GM10266 (cell line): ENCODE data around the gene DAW1.
"Not testable (repeated sequence)": the region's sequence is repeated elsewhere in the genome, so short reads cannot be mapped to it uniquely, and the experiment has no call there.

Experiments
- DNase-seq: peaks from one replicate; pipeline ENCODE4 v3.0.0; 2012; ENCODE audit errors: extremely low spot score
- CTCF ChIP-seq: IDR thresholded peaks from 2 replicates; pipeline ENCODE4 v1.5.1; 2012; ENCODE audit warnings: mild to moderate bottlenecking, low read depth; ENCODE audit not compliant: control insufficient read depth, insufficient read depth; ENCODE audit errors: missing control alignments

Gene DAW1

GRCh38 chr2:227828477-227828912, 42.9 kb upstream of the DAW1 start:
- no peak for TF ChIP-seq CTCF
- no peak for DNase-seq

- no peak for DNase-seq
- TF ChIP-seq CTCF, result no peak
Measured at GRCh38 chr2:227829337-227829736, 42.1 kb upstream of the DAW1 start.

DNA sequence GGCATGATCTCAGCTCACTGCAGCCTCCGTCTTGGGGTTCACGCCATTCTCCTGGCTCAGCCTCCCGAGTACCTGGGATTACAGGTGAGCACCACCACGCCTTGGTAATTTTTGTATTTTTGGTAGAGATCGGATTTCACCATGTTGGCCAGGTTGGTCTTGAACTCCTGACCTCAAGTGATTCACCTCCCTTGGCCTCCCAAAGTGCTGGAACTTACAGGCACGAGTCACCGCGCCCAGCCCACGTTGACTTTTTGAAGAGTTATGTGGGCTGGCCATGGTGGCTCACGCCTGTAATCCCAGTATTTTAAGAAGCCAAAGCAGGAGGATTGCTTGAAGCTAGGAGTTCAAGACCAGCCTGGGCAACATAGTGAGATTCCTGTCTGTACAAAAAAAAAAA, 37.0 kb upstream of the DAW1 start:
- TF ChIP-seq CTCF, result no peak
- DNase-seq, result no peak

- DNase-seq, result no peak
- TF ChIP-seq CTCF, result no peak
Measured at GRCh38 chr2:227834916-227835650, 36.3 kb upstream of the DAW1 start.

GRCh38 chr2:227839339-227840129, 31.9 kb upstream of the DAW1 start:
- DNase-seq, result not testable (repeated sequence)

- DNase-seq, result no peak
- no peak for TF ChIP-seq CTCF
Measured at GRCh38 chr2:227846831-227847230, 24.6 kb upstream of the DAW1 start.

DNA sequence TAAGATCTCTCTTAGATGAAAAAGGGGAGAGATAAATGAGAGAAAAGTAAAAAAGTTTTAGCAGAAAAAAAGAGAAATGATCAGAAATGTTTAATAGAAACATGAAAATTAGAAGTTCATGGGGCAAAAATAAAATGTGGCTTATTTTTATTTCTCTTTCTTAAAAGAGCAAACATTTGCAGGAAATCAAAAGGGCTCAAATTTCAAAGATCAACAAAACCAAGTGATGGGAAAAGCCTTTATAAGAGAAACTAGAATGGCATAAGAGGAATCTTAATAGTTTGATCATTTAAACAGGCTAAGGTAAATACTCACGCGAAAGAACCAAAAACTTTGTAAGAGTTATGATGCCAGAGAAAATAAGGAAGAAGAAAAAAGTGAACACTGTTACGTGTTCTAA, 23.3 kb upstream of the DAW1 start:
- TF ChIP-seq CTCF, result no peak
- no peak for DNase-seq
